Panc1 (cell line): Measurements from ENCODE around the gene NPB. TPM values are rescaled to one million over a fixed set of nuclear protein-coding genes. Genes with fewer than 3 reads are reported as not detected.

Experiments
- ATAC-seq: fragments of 200-7000 bp; cut with Tn5 transposase; 2 replicates; pipeline ENCODE4 v1.9.1; 2020; ENCODE audit warnings: mild to moderate bottlenecking, moderate library complexity
- BruUV-seq: library from RNA; stranded (reverse); fragments of 400-500 nt; replicated peaks from 2 replicates; lab custom pipeline; 2021; lab: Mats Ljungman, UMichigan
- CTCF ChIA-PET: fragments of 300-600 bp; sonication (Branson Sonifier 250); formaldehyde crosslinking; loops from one replicate; lab custom pipeline; 2022; ENCODE audit warnings: antibody characterized with exemption; lab: Charles Lee
- POLR2A ChIA-PET: fragments of 300-600 bp; sonication (Branson Sonifier 250); formaldehyde crosslinking; loops from one replicate; lab custom pipeline; 2022; ENCODE audit warnings: antibody characterized with exemption; lab: Charles Lee
- DNase-seq: peaks from one replicate; pipeline ENCODE4 v3.0.0-alpha.2; 2010; ENCODE audit warnings: low read depth, low spot score
- H3K27ac ChIP-seq: 2 replicates; pipeline ENCODE4 v1.5.1; 2011; ENCODE audit warnings: mild to moderate bottlenecking, low read length, inconsistent platforms
- H3K27me3 ChIP-seq: fragments of 200-500 bp; sonication (Bioruptor generic); 2 replicates; pipeline ENCODE4 v1.6.0; 2014; ENCODE audit warnings: low read length, inconsistent platforms; ENCODE audit not compliant: control insufficient read depth, insufficient read depth
- H3K36me3 ChIP-seq: fragments of 200-500 bp; sonication (Bioruptor generic); 2 replicates; pipeline ENCODE4 v1.5.1; 2014; ENCODE audit warnings: inconsistent platforms, mild to moderate bottlenecking, low read length, moderate library complexity; ENCODE audit not compliant: control insufficient read depth, insufficient read depth
- H3K4me1 ChIP-seq: 2 replicates; pipeline ENCODE4 v1.5.1; 2011; ENCODE audit warnings: inconsistent platforms, mild to moderate bottlenecking, low read length, moderate library complexity; ENCODE audit not compliant: control insufficient read depth, insufficient read depth
- H3K4me3 ChIP-seq, 2 experiments: 2 replicates each; pipeline ENCODE4 v1.5.1; 2011 to 2012; ENCODE audit warnings: low read depth in 2 of 2, low read length in 2 of 2, mild to moderate bottlenecking in 2 of 2, inconsistent platforms in 1 of 2, moderate library complexity in 1 of 2
- H3K9me3 ChIP-seq: fragments of 200-500 bp; sonication (Bioruptor generic); 2 replicates; pipeline ENCODE4 v1.5.1; 2014; ENCODE audit warnings: low read depth, mild to moderate bottlenecking, inconsistent platforms, low read length, moderate library complexity; ENCODE audit not compliant: control insufficient read depth, insufficient read depth
- POLR2AphosphoS5 ChIP-seq: IDR thresholded peaks from 2 replicates; pipeline ENCODE4 v1.6.1; 2012; ENCODE audit warnings: mild to moderate bottlenecking, low read depth, low read length, moderate library complexity
- SIN3A ChIP-seq: IDR thresholded peaks from 2 replicates; pipeline ENCODE4 v1.6.1; 2012; ENCODE audit warnings: low read depth, mild to moderate bottlenecking, low read length, moderate library complexity, borderline replicate concordance; ENCODE audit not compliant: insufficient read depth
- TCF7L2 ChIP-seq: IDR thresholded peaks from 2 replicates; pipeline ENCODE4 v1.6.1; 2011; ENCODE audit warnings: mild to moderate bottlenecking, low read depth, low read length, inconsistent platforms
- in situ Hi-C: cut with HindIII; loops from 2 replicates; pipeline ENCODE4 v1.10.0; 2016; ENCODE audit warnings: low sequenced_read_pairs, low pct_unique_long_range_greater_than_20kb
- intact Hi-C: fragments of 100-400 bp; cut with micrococcal nuclease; formaldehyde crosslinking; loops from one replicate; pipeline ENCODE4 v1.10.0; 2022; ENCODE audit not compliant: unreplicated experiment
- total RNA-seq: library from RNA; stranded (reverse); gene quantifications from one replicate; pipeline ENCODE4 v1.2.1, GENCODE V29; 2021; ENCODE audit not compliant: unreplicated experiment
- TF ChIP-seq, protein P1 (sequence below), 2 experiments: IDR thresholded peaks; 2 replicates each; pipeline ENCODE4 v1.6.1; 2011 to 2012; ENCODE audit warnings: low read depth in 2 of 2, control low read depth in 1 of 2, low read length in 1 of 2, mild to moderate bottlenecking in 1 of 2, moderate library complexity in 1 of 2; ENCODE audit not compliant: insufficient read depth in 1 of 2
- TF ChIP-seq, protein P2 (sequence below): fragments of 450-650 bp; IDR thresholded peaks from 2 replicates; pipeline ENCODE4 v1.5.1; 2017; ENCODE audit warnings: mild to moderate bottlenecking

NPB gene
- total RNA-seq, 1 experiment from 2014 or later, result 3.9 TPM

DNA sequence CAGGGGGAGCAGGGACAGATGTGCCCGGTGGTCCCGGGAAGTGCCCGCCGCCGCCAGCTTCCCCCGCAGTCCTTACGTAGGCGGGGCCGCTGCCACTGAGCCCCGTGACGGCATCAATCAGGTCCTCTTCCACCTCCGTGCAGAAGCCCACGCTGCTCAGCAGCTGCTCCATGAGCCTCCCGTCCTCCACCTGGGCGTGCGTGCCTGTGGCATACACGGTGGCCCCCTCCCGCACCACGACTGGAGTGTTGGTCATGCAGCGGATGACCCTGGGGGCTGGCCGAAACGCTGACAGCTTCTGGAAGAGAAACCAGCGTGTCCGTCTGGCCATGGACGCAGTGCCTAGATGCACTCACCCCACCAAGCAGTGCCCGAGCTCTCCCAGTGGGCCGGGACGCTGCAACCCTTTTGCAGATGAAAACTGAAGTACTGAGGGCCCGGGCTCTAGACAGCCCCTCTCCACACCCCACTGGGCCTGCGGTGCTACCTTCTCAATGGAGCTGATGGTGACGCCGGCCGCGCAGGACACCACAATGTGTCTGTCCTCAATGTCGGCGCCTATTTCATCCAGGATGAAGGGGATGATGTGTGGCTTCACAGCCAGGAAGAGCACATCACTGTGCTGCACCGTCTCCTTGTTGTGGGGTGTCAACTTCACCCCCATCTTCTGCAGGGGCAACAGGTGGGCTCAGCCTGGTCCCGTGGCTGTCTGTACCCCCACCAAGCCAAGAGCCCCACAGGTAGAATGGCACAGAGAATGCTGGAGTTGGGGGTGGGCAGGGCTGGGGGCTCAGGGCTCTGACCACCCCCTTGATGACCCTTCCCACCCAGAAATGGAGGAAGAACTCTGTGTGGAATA is 33.0 kb downstream of the NPB start:
- Histone ChIP-seq H3K27ac (no peak overlapping the region), H3K9me3 (no peaks in the 10 kb centered on the region), H3K27me3 (no peaks in the 10 kb centered on the region), H3K36me3 (peaks cover 3% of the 10 kb centered on the region; the same call in 1 of the 2 replicates), H3K4me1 (peaks cover 22% of the 10 kb centered on the region), H3K4me3 (peak overlapping the region; percentile 66 to 92; a peak in 2 of 4 replicates)
- DNase-seq (no peak), ATAC-seq (no peak)
- POLR2A ChIA-PET, result interaction anchor here (0.6 kb wide), 1 partner anchor 21 kb away, joined by 5 read pairs; no protein-coding TSS in a partner anchor
- in situ Hi-C loops (no loop called here), intact Hi-C loops (no loop called here)
- TF ChIP-seq, protein P1, sequence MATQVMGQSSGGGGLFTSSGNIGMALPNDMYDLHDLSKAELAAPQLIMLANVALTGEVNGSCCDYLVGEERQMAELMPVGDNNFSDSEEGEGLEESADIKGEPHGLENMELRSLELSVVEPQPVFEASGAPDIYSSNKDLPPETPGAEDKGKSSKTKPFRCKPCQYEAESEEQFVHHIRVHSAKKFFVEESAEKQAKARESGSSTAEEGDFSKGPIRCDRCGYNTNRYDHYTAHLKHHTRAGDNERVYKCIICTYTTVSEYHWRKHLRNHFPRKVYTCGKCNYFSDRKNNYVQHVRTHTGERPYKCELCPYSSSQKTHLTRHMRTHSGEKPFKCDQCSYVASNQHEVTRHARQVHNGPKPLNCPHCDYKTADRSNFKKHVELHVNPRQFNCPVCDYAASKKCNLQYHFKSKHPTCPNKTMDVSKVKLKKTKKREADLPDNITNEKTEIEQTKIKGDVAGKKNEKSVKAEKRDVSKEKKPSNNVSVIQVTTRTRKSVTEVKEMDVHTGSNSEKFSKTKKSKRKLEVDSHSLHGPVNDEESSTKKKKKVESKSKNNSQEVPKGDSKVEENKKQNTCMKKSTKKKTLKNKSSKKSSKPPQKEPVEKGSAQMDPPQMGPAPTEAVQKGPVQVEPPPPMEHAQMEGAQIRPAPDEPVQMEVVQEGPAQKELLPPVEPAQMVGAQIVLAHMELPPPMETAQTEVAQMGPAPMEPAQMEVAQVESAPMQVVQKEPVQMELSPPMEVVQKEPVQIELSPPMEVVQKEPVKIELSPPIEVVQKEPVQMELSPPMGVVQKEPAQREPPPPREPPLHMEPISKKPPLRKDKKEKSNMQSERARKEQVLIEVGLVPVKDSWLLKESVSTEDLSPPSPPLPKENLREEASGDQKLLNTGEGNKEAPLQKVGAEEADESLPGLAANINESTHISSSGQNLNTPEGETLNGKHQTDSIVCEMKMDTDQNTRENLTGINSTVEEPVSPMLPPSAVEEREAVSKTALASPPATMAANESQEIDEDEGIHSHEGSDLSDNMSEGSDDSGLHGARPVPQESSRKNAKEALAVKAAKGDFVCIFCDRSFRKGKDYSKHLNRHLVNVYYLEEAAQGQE (IDR thresholded peaks at IDR 0.05; ENCODE audit: insufficient read depth in 1 of 2, low read depth in 2 of 2, low read length in 1 of 2), result no peak
- TF ChIP-seq TCF7L2 (no peak), POLR2AphosphoS5 (no peak), SIN3A (no peak)
- TF ChIP-seq, protein P2, sequence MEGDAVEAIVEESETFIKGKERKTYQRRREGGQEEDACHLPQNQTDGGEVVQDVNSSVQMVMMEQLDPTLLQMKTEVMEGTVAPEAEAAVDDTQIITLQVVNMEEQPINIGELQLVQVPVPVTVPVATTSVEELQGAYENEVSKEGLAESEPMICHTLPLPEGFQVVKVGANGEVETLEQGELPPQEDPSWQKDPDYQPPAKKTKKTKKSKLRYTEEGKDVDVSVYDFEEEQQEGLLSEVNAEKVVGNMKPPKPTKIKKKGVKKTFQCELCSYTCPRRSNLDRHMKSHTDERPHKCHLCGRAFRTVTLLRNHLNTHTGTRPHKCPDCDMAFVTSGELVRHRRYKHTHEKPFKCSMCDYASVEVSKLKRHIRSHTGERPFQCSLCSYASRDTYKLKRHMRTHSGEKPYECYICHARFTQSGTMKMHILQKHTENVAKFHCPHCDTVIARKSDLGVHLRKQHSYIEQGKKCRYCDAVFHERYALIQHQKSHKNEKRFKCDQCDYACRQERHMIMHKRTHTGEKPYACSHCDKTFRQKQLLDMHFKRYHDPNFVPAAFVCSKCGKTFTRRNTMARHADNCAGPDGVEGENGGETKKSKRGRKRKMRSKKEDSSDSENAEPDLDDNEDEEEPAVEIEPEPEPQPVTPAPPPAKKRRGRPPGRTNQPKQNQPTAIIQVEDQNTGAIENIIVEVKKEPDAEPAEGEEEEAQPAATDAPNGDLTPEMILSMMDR, result no peak
- CTCF ChIA-PET, result no interaction called here
- BruUV-seq, result no TSS peak

DNA sequence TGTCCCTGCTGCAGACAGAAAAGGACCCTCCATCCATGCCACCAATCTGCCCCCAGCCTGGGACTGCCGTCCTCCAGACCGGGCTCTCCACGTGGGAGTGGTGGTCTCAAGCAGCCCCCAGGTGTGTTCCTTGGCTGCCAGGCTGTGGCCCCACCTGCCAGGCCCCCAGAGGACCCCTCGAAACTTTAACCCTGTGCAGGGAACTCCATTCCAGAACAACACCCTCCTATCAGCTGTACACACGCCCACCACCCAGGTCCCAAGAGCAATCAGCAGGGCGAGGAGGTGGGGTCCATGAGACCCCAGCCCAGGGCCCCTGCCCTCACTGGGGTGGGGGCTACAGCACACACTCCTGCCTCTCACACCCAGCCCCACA is 33.7 kb downstream of the NPB start:
- in situ Hi-C loops, result no loop called here
- peaks cover 3% of the 10 kb centered on the region; the same call in 1 of the 2 replicates for H3K36me3 ChIP-seq
- DNase-seq, result no peak
- ATAC-seq, result no peak
- ChIA-PET CTCF (interaction anchor here (0.7 kb wide), 1 partner anchor 11 kb away, joined by 7 read pairs; no protein-coding TSS in a partner anchor), POLR2A (interaction anchor here (0.6 to 1.1 kb wide), 3 partner anchors 19 to 232 kb away, joined by 3 to 5 read pairs (median 4); partner anchors contain the start of gene MRPL12)
- H3K4me1 ChIP-seq, result peaks cover 22% of the 10 kb centered on the region
- H3K27me3 ChIP-seq, result no peaks in the 10 kb centered on the region
- no peaks in the 10 kb centered on the region for H3K9me3 ChIP-seq
- H3K27ac ChIP-seq, result peak overlapping the region; percentile 5; the same call in 1 of the 2 replicates
- intact Hi-C loops, result no loop called here
- TF ChIP-seq SIN3A (no peak), TCF7L2 (no peak), POLR2AphosphoS5 (no peak)
- TF ChIP-seq, protein P1 (IDR thresholded peaks at IDR 0.05; ENCODE audit: insufficient read depth in 1 of 2, low read depth in 2 of 2, low read length in 1 of 2), result no peak
- TF ChIP-seq, protein P2, result no peak
- peak overlapping the region; percentile 66 to 92 for H3K4me3 ChIP-seq
- no TSS peak for BruUV-seq
